A549 (cell line): Measurements from ENCODE around the gene SYNPO2. TPM values are rescaled to one million over a fixed set of nuclear protein-coding genes. Genes with fewer than 3 reads are reported as not detected.

Experiments
- ATAC-seq, 2 experiments: fragments of 200-7000 bp in 1 of 2; fragments of >200 bp in 1 of 2; cut with Nextera tagmentation in 1 of 2; cut with Tn5 transposase in 1 of 2; 3 replicates each; pipeline versions ENCODE4 v1.8.0 to v1.9.1; 2018 to 2020; ENCODE audit warnings: mild to moderate bottlenecking in 1 of 2, moderate library complexity in 1 of 2
- CTCF ChIA-PET: fragments of 300-600 bp; sonication (Branson Sonifier 250); formaldehyde crosslinking; extraction: SDS; loops from one replicate; lab custom pipeline; 2021; ENCODE audit warnings: antibody characterized with exemption, inconsistent platforms; lab: Yijun Ruan, JAX
- POLR2A ChIA-PET: fragments of 350-600 bp; formaldehyde crosslinking; extraction: SDS; loops from one replicate; lab custom pipeline; 2021; ENCODE audit warnings: antibody characterized with exemption, inconsistent platforms; lab: Yijun Ruan, JAX
- DNase-seq, 2 experiments: peaks; one replicate each; pipeline versions ENCODE4 v3.0.0 to v3.0.0-alpha.2; 2011 to 2016; ENCODE audit warnings: low read depth in 1 of 2, low spot score in 1 of 2
- FAIRE-seq: peaks from 2 replicates; lab custom pipeline; 2011; peaks lifted over from hg19 to GRCh38; lab: Jason Lieb, UNC
- H3K27ac ChIP-seq, 2 experiments: fragments of >200 bp; sonication (Bioruptor Twin); formaldehyde crosslinking; 3 replicates each; pipeline ENCODE4 v1.5.1; 2016 to 2017
- H3K4me1 ChIP-seq: fragments of >200 bp; sonication (Bioruptor Twin); formaldehyde crosslinking; 3 replicates; pipeline ENCODE4 v1.6.1; 2016
- H3K4me2 ChIP-seq: fragments of >200 bp; sonication (Bioruptor Twin); formaldehyde crosslinking; 3 replicates; pipeline ENCODE4 v1.6.1; 2016
- H3K4me3 ChIP-seq: fragments of >200 bp; sonication (Bioruptor Twin); formaldehyde crosslinking; 3 replicates; pipeline ENCODE4 v1.5.1; 2016
- H3K9me3 ChIP-seq: fragments of >200 bp; sonication (Bioruptor Twin); formaldehyde crosslinking; 3 replicates; pipeline ENCODE4 v1.6.1; 2016
- CEBPB ChIP-seq, 2 experiments: fragments of >200 bp in 1 of 2; sonication (Bioruptor Twin) in 1 of 2; formaldehyde crosslinking in 1 of 2; IDR thresholded peaks; 2 replicates each; pipeline ENCODE4 v1.6.1; 2012 to 2016
- CHD4 ChIP-seq: fragments of 200-600 bp; sonication (generic); IDR thresholded peaks from 2 replicates; pipeline ENCODE4 v1.6.1; 2016; ENCODE audit warnings: antibody characterized with exemption, mild to moderate bottlenecking, borderline replicate concordance
- EHF ChIP-seq: fragments of 250-450 bp; sonication (Bioruptor Pico); IDR thresholded peaks from 2 replicates; pipeline ENCODE4 v1.5.0; 2020; ENCODE audit warnings: mild to moderate bottlenecking
- ESRRA ChIP-seq: fragments of 150-350 bp; IDR thresholded peaks from 2 replicates; pipeline ENCODE4 v1.6.1; 2014; ENCODE audit warnings: mild to moderate bottlenecking, low read length, borderline replicate concordance
- FOSL2 ChIP-seq, 2 experiments: fragments of 450-650 bp in 1 of 2; fragments of >200 bp in 1 of 2; sonication (Bioruptor Twin) in 1 of 2; formaldehyde crosslinking; IDR thresholded peaks; 2 replicates each; pipeline versions ENCODE4 v1.5.0 to v1.6.1; 2016 to 2020; ENCODE audit warnings: mild to moderate bottlenecking in 1 of 2, moderate library complexity in 1 of 2
- GATA3 ChIP-seq: IDR thresholded peaks from 2 replicates; pipeline ENCODE4 v1.6.1; 2012; ENCODE audit warnings: borderline replicate concordance
- HOXB5 ChIP-seq: fragments of 250-450 bp; sonication (Bioruptor Pico); IDR thresholded peaks from 2 replicates; pipeline ENCODE4 v1.5.0; 2020; ENCODE audit warnings: mild to moderate bottlenecking, moderate library complexity
- JUN ChIP-seq, 2 experiments: fragments of >200 bp; sonication (Bioruptor Twin); formaldehyde crosslinking; IDR thresholded peaks; 2 replicates in 1 of 2; 3 replicates in 1 of 2; pipeline ENCODE4 v1.6.1; 2016 to 2017
- JUNB ChIP-seq: fragments of >200 bp; sonication (Bioruptor Twin); formaldehyde crosslinking; IDR thresholded peaks from 2 replicates; pipeline ENCODE4 v1.6.1; 2016
- MAZ ChIP-seq: fragments of 150-350 bp; IDR thresholded peaks from 2 replicates; pipeline ENCODE4 v1.6.1; 2014; ENCODE audit warnings: antibody characterized with exemption, low read depth, low read length, borderline replicate concordance
- MYC ChIP-seq: IDR thresholded peaks from 2 replicates; pipeline ENCODE4 v1.6.1; 2012; ENCODE audit warnings: mild to moderate bottlenecking, inconsistent platforms, low read length, improper control_type of control experiment, borderline replicate concordance
- NFE2L2 ChIP-seq: fragments of 150-350 bp; conservative IDR thresholded peaks from 2 replicates; pipeline ENCODE4 v1.6.1; 2014; ENCODE audit warnings: low read length
- POLR2A ChIP-seq: IDR thresholded peaks from 2 replicates; pipeline ENCODE4 v1.6.1; 2012; ENCODE audit warnings: mild to moderate bottlenecking, low read length
- POLR2AphosphoS2 ChIP-seq: conservative IDR thresholded peaks from 2 replicates; pipeline ENCODE4 v1.6.1; 2012; ENCODE audit warnings: low read length, improper control_type of control experiment, inconsistent platforms
- SMC3 ChIP-seq: fragments of >200 bp; sonication (Bioruptor Twin); formaldehyde crosslinking; IDR thresholded peaks from 3 replicates; pipeline ENCODE4 v1.6.1; 2018; ENCODE audit warnings: inconsistent platforms
- TFCP2L1 ChIP-seq: fragments of 250-450 bp; sonication (Bioruptor Pico); IDR thresholded peaks from 2 replicates; pipeline ENCODE4 v1.5.0; 2021; ENCODE audit warnings: mild to moderate bottlenecking
- TP53 ChIP-seq: fragments of 250-450 bp; sonication (Bioruptor Pico); IDR thresholded peaks from 2 replicates; pipeline ENCODE4 v1.5.0; 2021; ENCODE audit warnings: mild to moderate bottlenecking, moderate library complexity
- ZC3H11A ChIP-seq: fragments of 450-650 bp; IDR thresholded peaks from 2 replicates; pipeline ENCODE4 v1.6.1; 2014; ENCODE audit warnings: antibody characterized with exemption, mild to moderate bottlenecking
- ZSCAN20 ChIP-seq: fragments of 250-450 bp; sonication (Bioruptor Pico); IDR thresholded peaks from 2 replicates; pipeline ENCODE4 v1.8.0; 2022; ENCODE audit warnings: mild to moderate bottlenecking, moderate library complexity
- WGBS: methylation state at CpG from one replicate; pipeline ENCODE4 v1.1.6; 2017; ENCODE audit errors: missing lambda C conversion rate; 5-methylcytosine and 5-hydroxymethylcytosine counted together
- polyA plus RNA-seq, 4 experiments: library from polyadenylated mRNA; depleted of rRNA in 3 of 4; stranded (reverse); fragments of >200 nt; fragmentation: RNase III in 1 of 4; extraction: RNeasy Plus Mini Kit Qiagen cat#74134 plus additional on column Dnase treatment in 1 of 4; gene quantifications; 2 replicates in 3 of 4; 3 replicates in 1 of 4; pipeline ENCODE4 v1.2.3, GENCODE V29; 2011 to 2017
- TF ChIP-seq, protein P1 (sequence below): fragments of 450-650 bp; IDR thresholded peaks from 2 replicates; pipeline ENCODE4 v1.6.1; 2014; ENCODE audit warnings: antibody characterized with exemption
- TF ChIP-seq, protein P2 (sequence below): IDR thresholded peaks from 2 replicates; pipeline ENCODE4 v1.6.1; 2012
- TF ChIP-seq, protein P3 (sequence below): fragments of >200 bp; sonication (Bioruptor Twin); formaldehyde crosslinking; IDR thresholded peaks from 3 replicates; pipeline ENCODE4 v1.5.1; 2016
- TF ChIP-seq, protein P4 (sequence below): fragments of 200-600 bp; sonication (generic); IDR thresholded peaks from 2 replicates; pipeline ENCODE4 v1.6.1; 2016; ENCODE audit warnings: antibody characterized with exemption, mild to moderate bottlenecking, moderate library complexity

The SYNPO2 gene
- polyA plus RNA-seq, 2 of the 4 experiments (the other 2 are of a cell fraction): 2.5 to 8.8 TPM

DNA sequence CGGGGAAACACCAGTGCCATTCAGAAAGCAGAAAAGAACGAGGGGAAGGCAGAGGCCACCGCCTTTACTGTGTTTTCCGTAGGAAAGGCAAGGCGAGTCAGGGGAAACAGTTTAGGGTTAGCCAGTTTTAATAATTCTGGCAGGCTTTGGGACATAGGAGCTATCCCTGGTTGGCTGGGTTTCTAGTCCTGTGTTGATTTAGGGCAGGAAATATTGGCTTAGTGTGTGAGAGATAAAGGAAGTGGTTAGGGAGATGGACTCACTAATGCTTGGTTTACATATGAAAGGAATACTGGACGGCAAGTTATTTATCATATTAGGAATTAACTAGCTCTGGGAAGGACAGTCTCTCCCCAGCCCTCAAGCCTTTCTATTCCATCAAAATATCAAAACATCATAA, 53.1 kb downstream of the SYNPO2 start:
- TF ChIP-seq ZC3H11A (no peak), NFE2L2 (no peak), MYC (no peak), CEBPB (IDR thresholded peaks at IDR 0.05) (no peak), FOSL2 (IDR thresholded peaks at IDR 0.05) (no peak), FOSL2 (CRISPR knock-in tag; IDR thresholded peaks at IDR 0.05) (no peak), JUN (IDR thresholded peaks at IDR 0.05) (no peak), HOXB5 (CRISPR knock-in tag) (no peak), ESRRA (no peak), ZSCAN20 (CRISPR knock-in tag) (no peak), MAZ (no peak), EHF (CRISPR knock-in tag) (no peak)
- TF ChIP-seq, protein P1, sequence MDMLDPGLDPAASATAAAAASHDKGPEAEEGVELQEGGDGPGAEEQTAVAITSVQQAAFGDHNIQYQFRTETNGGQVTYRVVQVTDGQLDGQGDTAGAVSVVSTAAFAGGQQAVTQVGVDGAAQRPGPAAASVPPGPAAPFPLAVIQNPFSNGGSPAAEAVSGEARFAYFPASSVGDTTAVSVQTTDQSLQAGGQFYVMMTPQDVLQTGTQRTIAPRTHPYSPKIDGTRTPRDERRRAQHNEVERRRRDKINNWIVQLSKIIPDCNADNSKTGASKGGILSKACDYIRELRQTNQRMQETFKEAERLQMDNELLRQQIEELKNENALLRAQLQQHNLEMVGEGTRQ: no peak
- DNase-seq (no peak), ATAC-seq (no peak), FAIRE-seq (no peak)
- POLR2A ChIA-PET: no interaction called here
- Histone ChIP-seq H3K4me2 (no peak overlapping the region), H3K4me1 (peaks cover 6% of the 10 kb centered on the region; the same call in 2 of the 3 replicates), H3K27ac (no peak overlapping the region), H3K9me3 (no peaks in the 10 kb centered on the region), H3K4me3 (no peak overlapping the region)
- 44% methylated on average over 6 of the region's 6 CpGs for WGBS
- CTCF ChIA-PET: interaction anchor here (0.8 kb wide), 1 partner anchor 10 kb away, joined by 3 read pairs; no protein-coding TSS in a partner anchor

DNA sequence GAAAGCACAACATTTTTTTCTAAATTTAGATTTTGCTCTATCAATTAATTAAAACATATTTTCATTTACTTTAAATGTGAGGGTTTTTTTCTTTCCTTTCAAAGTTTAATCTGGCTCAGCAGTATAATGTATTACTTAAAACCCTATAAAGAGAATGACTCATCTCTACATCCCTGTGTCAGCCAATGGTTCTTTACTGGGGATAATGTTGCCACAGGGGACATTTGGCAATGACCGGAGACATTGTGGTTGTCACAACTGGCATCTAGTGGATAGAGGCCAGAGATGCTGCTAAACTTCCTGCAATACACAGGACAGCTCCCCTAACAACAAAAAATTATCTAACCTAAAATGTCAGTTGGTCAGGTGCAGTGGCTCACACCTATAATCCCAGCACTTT, 53.8 kb downstream of the SYNPO2 start:
- Histone ChIP-seq H3K4me3 (no peak overlapping the region), H3K27ac (no peak overlapping the region), H3K9me3 (no peaks in the 10 kb centered on the region), H3K4me2 (0 out of 3 replicates have a peak overlapping the region, but pooled peaks have one; percentile 0)
- DNase-seq (no peak), FAIRE-seq (no peak), ATAC-seq (no peak)
- WGBS: 0% methylated on average over 1 of the region's 1 CpG
- TF ChIP-seq POLR2A (no peak), FOSL2 (IDR thresholded peaks at IDR 0.05) (no peak), FOSL2 (CRISPR knock-in tag; IDR thresholded peaks at IDR 0.05) (peak; percentile 10; the same call in 1 of the 2 replicates), CHD4 (no peak), JUNB (no peak), TFCP2L1 (CRISPR knock-in tag) (no peak), MAZ (no peak), TP53 (CRISPR knock-in tag) (no peak)
- TF ChIP-seq, all 56 proteins: peak for 1
- CTCF ChIA-PET: interaction anchor here (0.8 kb wide), 1 partner anchor 11 kb away, joined by 3 read pairs; no protein-coding TSS in a partner anchor
- H3K4me1 ChIP-seq: peaks cover 6% of the 10 kb centered on the region; the same call in 2 of the 3 replicates
- POLR2A ChIA-PET: no interaction called here

DNA sequence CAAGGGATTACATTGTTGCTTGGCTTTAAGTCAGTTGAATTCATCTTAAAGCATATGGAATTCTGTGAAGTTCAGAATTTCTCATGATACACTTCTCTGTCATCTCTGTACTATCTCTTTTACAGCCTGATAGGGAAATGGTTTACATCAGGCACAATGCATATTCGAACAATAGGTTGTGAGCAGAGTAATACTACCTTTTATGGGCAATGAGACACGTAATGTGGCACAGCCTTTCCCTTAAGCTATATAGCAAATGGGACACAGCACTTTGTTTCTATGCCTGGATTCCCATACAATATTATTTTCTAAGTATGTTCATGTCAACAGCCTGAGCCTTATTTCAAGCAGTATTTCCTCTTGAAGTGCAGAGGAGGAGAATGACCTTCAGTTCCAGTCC, 58.4 kb downstream of the SYNPO2 start:
- H3K4me1 ChIP-seq: peaks cover 5% of the 10 kb centered on the region; the same call in 1 of the 3 replicates
- CTCF ChIA-PET: no interaction called here
- 18% methylated on average over 2 of the region's 2 CpGs for WGBS
- DNase-seq (no peak), FAIRE-seq (no peak)
- H3K9me3 ChIP-seq: no peaks in the 10 kb centered on the region
- H3K4me3 ChIP-seq: no peak overlapping the region
- H3K4me2 ChIP-seq: no peak overlapping the region
- H3K27ac ChIP-seq: no peak overlapping the region
- no peak for TF ChIP-seq SMC3
- TF ChIP-seq, protein P2, sequence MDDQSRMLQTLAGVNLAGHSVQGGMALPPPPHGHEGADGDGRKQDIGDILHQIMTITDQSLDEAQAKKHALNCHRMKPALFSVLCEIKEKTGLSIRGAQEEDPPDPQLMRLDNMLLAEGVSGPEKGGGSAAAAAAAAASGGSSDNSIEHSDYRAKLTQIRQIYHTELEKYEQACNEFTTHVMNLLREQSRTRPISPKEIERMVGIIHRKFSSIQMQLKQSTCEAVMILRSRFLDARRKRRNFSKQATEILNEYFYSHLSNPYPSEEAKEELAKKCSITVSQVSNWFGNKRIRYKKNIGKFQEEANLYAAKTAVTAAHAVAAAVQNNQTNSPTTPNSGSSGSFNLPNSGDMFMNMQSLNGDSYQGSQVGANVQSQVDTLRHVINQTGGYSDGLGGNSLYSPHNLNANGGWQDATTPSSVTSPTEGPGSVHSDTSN: no peak
- no peak for TF ChIP-seq JUN (IDR thresholded peaks at IDR 0.05)
- TF ChIP-seq POLR2AphosphoS2: no peak
- no peak for TF ChIP-seq EHF (CRISPR knock-in tag)
- TF ChIP-seq, protein P3, sequence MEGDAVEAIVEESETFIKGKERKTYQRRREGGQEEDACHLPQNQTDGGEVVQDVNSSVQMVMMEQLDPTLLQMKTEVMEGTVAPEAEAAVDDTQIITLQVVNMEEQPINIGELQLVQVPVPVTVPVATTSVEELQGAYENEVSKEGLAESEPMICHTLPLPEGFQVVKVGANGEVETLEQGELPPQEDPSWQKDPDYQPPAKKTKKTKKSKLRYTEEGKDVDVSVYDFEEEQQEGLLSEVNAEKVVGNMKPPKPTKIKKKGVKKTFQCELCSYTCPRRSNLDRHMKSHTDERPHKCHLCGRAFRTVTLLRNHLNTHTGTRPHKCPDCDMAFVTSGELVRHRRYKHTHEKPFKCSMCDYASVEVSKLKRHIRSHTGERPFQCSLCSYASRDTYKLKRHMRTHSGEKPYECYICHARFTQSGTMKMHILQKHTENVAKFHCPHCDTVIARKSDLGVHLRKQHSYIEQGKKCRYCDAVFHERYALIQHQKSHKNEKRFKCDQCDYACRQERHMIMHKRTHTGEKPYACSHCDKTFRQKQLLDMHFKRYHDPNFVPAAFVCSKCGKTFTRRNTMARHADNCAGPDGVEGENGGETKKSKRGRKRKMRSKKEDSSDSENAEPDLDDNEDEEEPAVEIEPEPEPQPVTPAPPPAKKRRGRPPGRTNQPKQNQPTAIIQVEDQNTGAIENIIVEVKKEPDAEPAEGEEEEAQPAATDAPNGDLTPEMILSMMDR: no peak
- TF ChIP-seq, protein P4, sequence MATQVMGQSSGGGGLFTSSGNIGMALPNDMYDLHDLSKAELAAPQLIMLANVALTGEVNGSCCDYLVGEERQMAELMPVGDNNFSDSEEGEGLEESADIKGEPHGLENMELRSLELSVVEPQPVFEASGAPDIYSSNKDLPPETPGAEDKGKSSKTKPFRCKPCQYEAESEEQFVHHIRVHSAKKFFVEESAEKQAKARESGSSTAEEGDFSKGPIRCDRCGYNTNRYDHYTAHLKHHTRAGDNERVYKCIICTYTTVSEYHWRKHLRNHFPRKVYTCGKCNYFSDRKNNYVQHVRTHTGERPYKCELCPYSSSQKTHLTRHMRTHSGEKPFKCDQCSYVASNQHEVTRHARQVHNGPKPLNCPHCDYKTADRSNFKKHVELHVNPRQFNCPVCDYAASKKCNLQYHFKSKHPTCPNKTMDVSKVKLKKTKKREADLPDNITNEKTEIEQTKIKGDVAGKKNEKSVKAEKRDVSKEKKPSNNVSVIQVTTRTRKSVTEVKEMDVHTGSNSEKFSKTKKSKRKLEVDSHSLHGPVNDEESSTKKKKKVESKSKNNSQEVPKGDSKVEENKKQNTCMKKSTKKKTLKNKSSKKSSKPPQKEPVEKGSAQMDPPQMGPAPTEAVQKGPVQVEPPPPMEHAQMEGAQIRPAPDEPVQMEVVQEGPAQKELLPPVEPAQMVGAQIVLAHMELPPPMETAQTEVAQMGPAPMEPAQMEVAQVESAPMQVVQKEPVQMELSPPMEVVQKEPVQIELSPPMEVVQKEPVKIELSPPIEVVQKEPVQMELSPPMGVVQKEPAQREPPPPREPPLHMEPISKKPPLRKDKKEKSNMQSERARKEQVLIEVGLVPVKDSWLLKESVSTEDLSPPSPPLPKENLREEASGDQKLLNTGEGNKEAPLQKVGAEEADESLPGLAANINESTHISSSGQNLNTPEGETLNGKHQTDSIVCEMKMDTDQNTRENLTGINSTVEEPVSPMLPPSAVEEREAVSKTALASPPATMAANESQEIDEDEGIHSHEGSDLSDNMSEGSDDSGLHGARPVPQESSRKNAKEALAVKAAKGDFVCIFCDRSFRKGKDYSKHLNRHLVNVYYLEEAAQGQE: no peak
- no peak for TF ChIP-seq GATA3
- TF ChIP-seq, all 56 proteins: peak for 0
- ATAC-seq: no peak
- POLR2A ChIA-PET: no interaction called here
